Right lobe of liver (tissue), 6 donors: ENCODE results near the gene MAPKAP1. TPM values are rescaled to one million over a fixed set of nuclear protein-coding genes. Genes with fewer than 3 reads are reported as not detected.
A peak's percentile ranks its signal among the peaks of the same experiment; 100 is the strongest.

Experiments used
- ATAC-seq, 4 donors: fragments of 200-7000 bp; cut with Tn5 transposase; one replicate each; pipeline ENCODE4 v1.9.1; 2020; ENCODE audit warnings: mild to moderate bottlenecking in 4 of 4, moderate library complexity in 4 of 4
- DNase-seq, 3 donors: peaks; one replicate each; pipeline ENCODE4 v3.0.0-alpha.2; 2020
- H3K27ac ChIP-seq, 3 donors: fragments of 200-600 bp; one replicate each; pipeline ENCODE4 v1.8.0; 2022
- H3K27me3 ChIP-seq, 2 donors: fragments of 200-600 bp; one replicate each; pipeline ENCODE4 v1.8.0; 2022
- H3K36me3 ChIP-seq, 4 donors: fragments of 200-600 bp; sonication (generic) in 1 of 4; one replicate each; pipeline versions ENCODE4 v1.5.1 to v1.8.0; 2017 to 2022; ENCODE audit warnings: control low read depth in 1 of 4
- H3K4me1 ChIP-seq, 4 donors: fragments of 200-600 bp; sonication (generic) in 1 of 4; one replicate each; pipeline versions ENCODE4 v1.5.1 to v1.8.0; 2017 to 2022; ENCODE audit warnings: control low read depth in 1 of 4
- H3K4me3 ChIP-seq, 3 donors: fragments of 200-600 bp; one replicate each; pipeline ENCODE4 v1.8.0; 2022
- H3K9me3 ChIP-seq, 4 donors: fragments of 200-600 bp; sonication (generic) in 1 of 4; one replicate each; pipeline versions ENCODE4 v1.5.1 to v1.8.0; 2017 to 2022; ENCODE audit warnings: control low read depth in 1 of 4
- CTCF ChIP-seq, 4 donors: fragments of 200-600 bp in 3 of 4; fragments of 450-650 bp in 1 of 4; IDR thresholded peaks; one replicate each; pipeline versions ENCODE4 v1.5.1 to v1.8.0; 2016 to 2022; ENCODE audit warnings: antibody characterized with exemption in 4 of 4, mild to moderate bottlenecking in 2 of 4
- POLR2A ChIP-seq: fragments of 450-650 bp; IDR thresholded peaks from one replicate; pipeline ENCODE4 v1.6.1; 2017; ENCODE audit warnings: antibody characterized with exemption, mild to moderate bottlenecking
- WGBS: methylation state at CpG from one replicate; pipeline ENCODE4 v1.1.6; 2018; ENCODE audit warnings: low coverage, low lambda C conversion rate; ENCODE audit not compliant: insufficient coverage; ENCODE audit errors: missing lambda C conversion rate; 5-methylcytosine and 5-hydroxymethylcytosine counted together
- intact Hi-C, 2 donors: fragments of 100-400 bp; cut with DNase I; formaldehyde crosslinking; loops; one replicate each; pipeline versions ENCODE4 v1.11.2 to v1.14.1; 2022
- total RNA-seq, 6 experiments: library from RNA; depleted of rRNA in 2 of 6; stranded (reverse); fragments of >200 nt in 2 of 6; fragmentation: NEBNext Ultra II Directional in 3 of 6; extraction: Animal tissue kit (Norgen Biotek cat#: 25700) in 3 of 6; gene quantifications; one replicate each; pipeline versions ENCODE4 v1.1.0 to v1.2.4, GENCODE V29; 2016 to 2023
- donor health status: DM: no; HTN: yes; CAD: no.
- donor health status: DM: no; HTN: no; CAD: no.
- donor health status: DM: no; HTN: no; CAD: no.
- donor health status: DM: no; HTN: yes; CAD: no.
- donor health status: DM: no; HTN: yes; CAD: no.

MAPKAP1 gene
- total RNA-seq, 6 experiments from 2014 or later, result 29.6 to 53.2 (median 48.3) TPM

GRCh38 chr9:125604196-125604595, 102.8 kb downstream of the MAPKAP1 start:
- intact Hi-C loops, result no loop called here
- ATAC-seq, result no peak
- 83% methylated on average over 1 of the region's 1 CpG for WGBS

GRCh38 chr9:125603478-125604021, 103.5 kb downstream of the MAPKAP1 start:
- Histone ChIP-seq H3K4me1 (peaks cover 0 to 27% (median 10%) of the 10 kb centered on the region in 4 donors), H3K9me3 (no peaks in the 10 kb centered on the region), H3K27ac (no peak overlapping the region), H3K4me3 (no peak overlapping the region), H3K36me3 (no peaks in the 10 kb centered on the region), H3K27me3 (no peaks in the 10 kb centered on the region)
- WGBS, result 21% methylated on average over 3 of the region's 4 CpGs
- intact Hi-C loops, result no loop called here
- TF ChIP-seq CTCF (IDR thresholded peaks at IDR 0.05), result no peak
- ATAC-seq (peak in 1 of 4 donors; percentile 33), DNase-seq (no peak)

More at GRCh38 chr9:125604196-125604595, 102.8 kb downstream of the MAPKAP1 start:
- Histone ChIP-seq H3K4me1 (peaks cover 0 to 23% (median 7%) of the 10 kb centered on the region in 4 donors), H3K27me3 (no peaks in the 10 kb centered on the region), H3K9me3 (no peaks in the 10 kb centered on the region), H3K27ac (no peak overlapping the region), H3K4me3 (no peak overlapping the region), H3K36me3 (no peaks in the 10 kb centered on the region)
- no peak for DNase-seq
- TF ChIP-seq POLR2A, result no peak
- TF ChIP-seq CTCF (IDR thresholded peaks at IDR 0.05), result no peak

GRCh38 chr9:125601961-125602360, 105.0 kb downstream of the MAPKAP1 start:
- WGBS, result 94% methylated on average over 7 of the region's 7 CpGs
- H3K9me3 ChIP-seq, result no peaks in the 10 kb centered on the region
- no peaks in the 10 kb centered on the region for H3K27me3 ChIP-seq
- H3K27ac ChIP-seq, result no peak overlapping the region
- DNase-seq (no peak), ATAC-seq (no peak)
- intact Hi-C loops, result no loop called here
- H3K4me3 ChIP-seq, result no peak overlapping the region
- H3K36me3 ChIP-seq, result no peaks in the 10 kb centered on the region
- TF ChIP-seq CTCF (IDR thresholded peaks at IDR 0.05), result no peak
- TF ChIP-seq POLR2A, result no peak
- H3K4me1 ChIP-seq, result peaks cover 0 to 27% (median 10%) of the 10 kb centered on the region in 4 donors

GRCh38 chr9:125600194-125600593, 106.8 kb downstream of the MAPKAP1 start:
- DNase-seq (peak; percentile 34 to 71 (median 63)), ATAC-seq (peak; percentile 90 to 94 (median 92))
- H3K9me3 ChIP-seq, result no peaks in the 10 kb centered on the region
- intact Hi-C loops, result no loop called here
- no peak overlapping the region for H3K4me3 ChIP-seq
- H3K36me3 ChIP-seq, result no peaks in the 10 kb centered on the region
- 22% methylated on average over 1 of the region's 1 CpG for WGBS
- H3K27ac ChIP-seq, result peak overlapping the region in 1 of 3 donors; percentile 62
- H3K27me3 ChIP-seq, result no peaks in the 10 kb centered on the region
- peaks cover 0 to 27% (median 10%) of the 10 kb centered on the region in 4 donors for H3K4me1 ChIP-seq
- TF ChIP-seq CTCF (IDR thresholded peaks at IDR 0.05) (no peak), POLR2A (no peak)
